Glutamatergic neuron (in vitro differentiated cells): ENCODE measurements around the gene ZNF836. TPM values are rescaled to one million over a fixed set of nuclear protein-coding genes. Genes with fewer than 3 reads are reported as not detected.
A peak's percentile ranks its signal among the peaks of the same experiment; 100 is the strongest.

Source experiments
- DNase-seq: peaks from one replicate; pipeline ENCODE4 v3.0.0; 2022
- H3K27ac Mint-ChIP-seq: one replicate; pipeline ENCODE4 v1.8.0; 2020; ENCODE audit warnings: mild to moderate bottlenecking, mixed read lengths, inconsistent platforms; ENCODE audit not compliant: unreplicated experiment
- H3K27me3 Mint-ChIP-seq: one replicate; pipeline ENCODE4 v1.8.0; 2020; ENCODE audit warnings: mild to moderate bottlenecking, moderate library complexity, mixed read lengths, inconsistent platforms; ENCODE audit not compliant: unreplicated experiment
- H3K36me3 Mint-ChIP-seq: one replicate; pipeline ENCODE4 v1.8.0; 2020; ENCODE audit warnings: mild to moderate bottlenecking, mixed read lengths, inconsistent platforms; ENCODE audit not compliant: unreplicated experiment
- H3K4me1 Mint-ChIP-seq: one replicate; pipeline ENCODE4 v1.8.0; 2020; ENCODE audit warnings: mild to moderate bottlenecking, low read depth, mixed read lengths, inconsistent platforms; ENCODE audit not compliant: unreplicated experiment
- H3K4me3 Mint-ChIP-seq: one replicate; pipeline ENCODE4 v1.8.0; 2020; ENCODE audit warnings: mild to moderate bottlenecking, mixed read lengths, inconsistent platforms; ENCODE audit not compliant: unreplicated experiment
- H3K9me3 Mint-ChIP-seq: one replicate; pipeline ENCODE4 v1.8.0; 2020; ENCODE audit warnings: mild to moderate bottlenecking, moderate library complexity, mixed read lengths, inconsistent platforms; ENCODE audit not compliant: unreplicated experiment
- CTCF ChIP-seq: fragments of 200-600 bp; sonication (generic); IDR thresholded peaks from one replicate; pipeline ENCODE4 v1.5.0; 2021; ENCODE audit not compliant: partially characterized antibody, unreplicated experiment
- total RNA-seq: library from RNA; stranded (reverse); fragmentation: NEBNext Ultra II Directional; extraction: Animal tissue kit (Norgen Biotek cat#: 25700); gene quantifications from one replicate; pipeline ENCODE4 v1.2.1, GENCODE V29; 2021; ENCODE audit not compliant: unreplicated experiment

The ZNF836 gene
- total RNA-seq, 1 donor from 2014 or later, result 29.7 TPM

GRCh38 chr19:52138983-52139251, 32.5 kb downstream of the ZNF836 start:
- TF ChIP-seq CTCF, result no peak
- Mint-ChIP-seq H3K4me1 (no peaks in the 10 kb centered on the region), H3K36me3 (peaks cover 43% of the 10 kb centered on the region), H3K27me3 (peaks cover 16% of the 10 kb centered on the region), H3K4me3 (peak overlapping the region; percentile 97), H3K27ac (peak overlapping the region; percentile 98), H3K9me3 (peaks cover 30% of the 10 kb centered on the region)
- DNase-seq, result no peak

- no peaks in the 10 kb centered on the region for H3K4me1 Mint-ChIP-seq
- peak; percentile 74 for DNase-seq
- TF ChIP-seq CTCF, result no peak
- H3K27me3 Mint-ChIP-seq, result peaks cover 18% of the 10 kb centered on the region
- peak overlapping the region; percentile 97 for H3K4me3 Mint-ChIP-seq
- H3K9me3 Mint-ChIP-seq, result peaks cover 32% of the 10 kb centered on the region
- H3K27ac Mint-ChIP-seq, result peak overlapping the region; percentile 98
- H3K36me3 Mint-ChIP-seq, result peaks cover 45% of the 10 kb centered on the region
Observed at GRCh38 chr19:52138278-52138982, 33.0 kb downstream of the ZNF836 start.

- peaks cover 3% of the 10 kb centered on the region for H3K27me3 Mint-ChIP-seq
- H3K9me3 Mint-ChIP-seq, result peaks cover 38% of the 10 kb centered on the region
- no peaks in the 10 kb centered on the region for H3K4me1 Mint-ChIP-seq
- no peak overlapping the region for H3K27ac Mint-ChIP-seq
- H3K4me3 Mint-ChIP-seq, result no peak overlapping the region
- peaks cover 87% of the 10 kb centered on the region for H3K36me3 Mint-ChIP-seq
- DNase-seq, result no peak
- no peak for TF ChIP-seq CTCF
Observed at GRCh38 chr19:52120286-52120685, 51.1 kb downstream of the ZNF836 start.

- TF ChIP-seq CTCF, result no peak
- Mint-ChIP-seq H3K27me3 (peaks cover 3% of the 10 kb centered on the region), H3K4me1 (no peaks in the 10 kb centered on the region), H3K27ac (no peak overlapping the region), H3K36me3 (peaks cover 83% of the 10 kb centered on the region), H3K4me3 (no peak overlapping the region), H3K9me3 (peaks cover 43% of the 10 kb centered on the region)
- DNase-seq, result no peak
Observed at GRCh38 chr19:52115526-52116053, 55.8 kb downstream of the ZNF836 start.

- no peak for DNase-seq
- no peak for TF ChIP-seq CTCF
- H3K27ac Mint-ChIP-seq, result no peak overlapping the region
- peaks cover 39% of the 10 kb centered on the region for H3K9me3 Mint-ChIP-seq
- H3K36me3 Mint-ChIP-seq, result peaks cover 78% of the 10 kb centered on the region
- H3K4me1 Mint-ChIP-seq, result no peaks in the 10 kb centered on the region
- H3K4me3 Mint-ChIP-seq, result no peak overlapping the region
- peaks cover 3% of the 10 kb centered on the region for H3K27me3 Mint-ChIP-seq
Observed at GRCh38 chr19:52114691-52115090, 56.7 kb downstream of the ZNF836 start.
